Measurements from ENCODE around the gene KLHL33. TPM values are rescaled to one million over a fixed set of nuclear protein-coding genes. Genes with fewer than 3 reads are reported as not detected.
A peak's percentile ranks its signal among the peaks of the same experiment; 100 is the strongest.

The KLHL33 gene
- total RNA-seq, 1 experiment from 2014 or later = not detected

DNA sequence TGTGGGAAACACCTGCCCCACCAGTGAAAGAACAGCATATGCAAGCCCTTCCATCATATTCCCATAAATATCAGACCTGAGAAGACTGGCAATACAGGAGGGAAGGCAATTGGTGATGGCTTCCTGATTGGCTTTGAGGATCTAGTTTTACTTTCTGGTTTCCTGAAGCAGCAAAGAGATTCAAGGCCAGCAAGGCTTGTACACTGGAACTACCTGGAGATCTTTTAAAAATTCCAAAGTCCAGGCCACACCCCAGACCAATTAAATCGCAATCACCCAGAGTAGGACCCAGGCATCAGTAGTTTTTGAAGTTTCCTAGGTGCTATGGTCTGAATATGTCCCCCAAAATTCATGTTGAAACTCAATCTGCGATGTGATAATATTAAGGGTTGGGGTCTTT is 19.7 kb downstream of the KLHL33 start:
- H3K4me1 ChIP-seq (ENCODE audit: control insufficient read depth, insufficient read depth, low read length) = peaks cover 9% of the 10 kb centered on the region
- no peaks in the 10 kb centered on the region for H3K9me3 ChIP-seq (ENCODE audit: control insufficient read depth, insufficient read depth, low read depth, low read length)
- ATAC-seq = no peak
- intact Hi-C loops (cut with micrococcal nuclease; ENCODE audit: unreplicated experiment) = no loop called here
- no TSS peak for BruUV-seq (replicated peaks)
- in situ Hi-C loops (cut with HindIII; ENCODE audit: low pct_unique_long_range_greater_than_20kb, low sequenced_read_pairs) = no loop called here
- H3K36me3 ChIP-seq (ENCODE audit: control insufficient read depth, insufficient read depth, low read length) = no peaks in the 10 kb centered on the region; the same call in 1 of the 2 replicates
- no peak overlapping the region for H3K27ac ChIP-seq (ENCODE audit: low read length)
- TF ChIP-seq CTCF (IDR thresholded peaks at IDR 0.05) (0 out of 2 replicates have a peak, but pooled peaks have one; percentile 2), SIN3A (IDR thresholded peaks at IDR 0.05; ENCODE audit: borderline replicate concordance, insufficient read depth, low read depth, low read length) (no peak)
- no peak overlapping the region for H3K4me3 ChIP-seq (ENCODE audit: low read depth in 2 of 2, low read length in 2 of 2)
- DNase-seq (ENCODE audit: low read depth, low spot score) = no peak
- POLR2A ChIA-PET = no interaction called here
- no peaks in the 10 kb centered on the region for H3K27me3 ChIP-seq (ENCODE audit: control insufficient read depth, insufficient read depth, low read length)
- CTCF ChIA-PET = interaction anchor here (1.2 kb wide), 1 partner anchor 17 kb away, joined by 3 read pairs; no protein-coding TSS in a partner anchor

- intact Hi-C loops (cut with micrococcal nuclease; ENCODE audit: unreplicated experiment) = no loop called here
- POLR2A ChIA-PET = no interaction called here
- in situ Hi-C loops (cut with HindIII; ENCODE audit: low pct_unique_long_range_greater_than_20kb, low sequenced_read_pairs) = no loop called here
- CTCF ChIA-PET = interaction anchor here (0.6 to 1.2 kb wide), 2 partner anchors 18 to 83 kb away, joined by 3 read pairs; no protein-coding TSS in a partner anchor
- Histone ChIP-seq H3K27me3 (ENCODE audit: control insufficient read depth, insufficient read depth, low read length) (no peaks in the 10 kb centered on the region), H3K4me3 (ENCODE audit: low read depth in 2 of 2, low read length in 2 of 2) (no peak overlapping the region), H3K4me1 (ENCODE audit: control insufficient read depth, insufficient read depth, low read length) (peaks cover 9% of the 10 kb centered on the region), H3K9me3 (ENCODE audit: control insufficient read depth, insufficient read depth, low read depth, low read length) (no peaks in the 10 kb centered on the region), H3K36me3 (ENCODE audit: control insufficient read depth, insufficient read depth, low read length) (no peaks in the 10 kb centered on the region; the same call in 1 of the 2 replicates), H3K27ac (ENCODE audit: low read length) (no peak overlapping the region)
- no TSS peak for BruUV-seq (replicated peaks)
- no peak for TF ChIP-seq SIN3A (IDR thresholded peaks at IDR 0.05; ENCODE audit: borderline replicate concordance, insufficient read depth, low read depth, low read length)
- no peak for TF ChIP-seq REST (IDR thresholded peaks at IDR 0.05; ENCODE audit: insufficient read depth in 1 of 2, low read depth in 2 of 2, low read length in 1 of 2)
- TF ChIP-seq CTCF (IDR thresholded peaks at IDR 0.05) = peak; percentile 69
- ATAC-seq (0 out of 2 replicates have a peak, but pooled peaks have one; percentile 41), DNase-seq (ENCODE audit: low read depth, low spot score) (no peak)
Observed at GRCh38 chr14:20415782-20416206, 20.2 kb downstream of the KLHL33 start.

- no TSS peak for BruUV-seq (replicated peaks)
- peak overlapping the region; percentile 86 to 87 for H3K4me3 ChIP-seq (ENCODE audit: low read depth in 2 of 2, low read length in 2 of 2)
- POLR2A ChIA-PET = no interaction called here
- no peaks in the 10 kb centered on the region; the same call in 1 of the 2 replicates for H3K36me3 ChIP-seq (ENCODE audit: control insufficient read depth, insufficient read depth, low read length)
- in situ Hi-C loops (cut with HindIII; ENCODE audit: low pct_unique_long_range_greater_than_20kb, low sequenced_read_pairs) = no loop called here
- H3K4me1 ChIP-seq (ENCODE audit: control insufficient read depth, insufficient read depth, low read length) = peaks cover 9% of the 10 kb centered on the region
- H3K9me3 ChIP-seq (ENCODE audit: control insufficient read depth, insufficient read depth, low read depth, low read length) = no peaks in the 10 kb centered on the region
- peak overlapping the region; percentile 91 for H3K27ac ChIP-seq (ENCODE audit: low read length)
- no peaks in the 10 kb centered on the region for H3K27me3 ChIP-seq (ENCODE audit: control insufficient read depth, insufficient read depth, low read length)
- CTCF ChIA-PET = no interaction called here
- TF ChIP-seq REST (IDR thresholded peaks at IDR 0.05; ENCODE audit: insufficient read depth in 1 of 2, low read depth in 2 of 2, low read length in 1 of 2) (no peak), POLR2AphosphoS5 (IDR thresholded peaks at IDR 0.05; ENCODE audit: low read depth, low read length) (no peak), TCF7L2 (IDR thresholded peaks at IDR 0.05; ENCODE audit: low read depth, low read length) (no peak), CTCF (IDR thresholded peaks at IDR 0.05) (no peak)
- peak; percentile 56; the same call in 1 of the 2 replicates for ATAC-seq
- intact Hi-C loops (cut with micrococcal nuclease; ENCODE audit: unreplicated experiment) = no loop called here
- no peak for DNase-seq (ENCODE audit: low read depth, low spot score)
Observed at GRCh38 chr14:20413744-20414082, 22.3 kb downstream of the KLHL33 start.

All from Panc1 (cell line).